Renal pelvis (tissue), 4 donors: ENCODE measurements around the gene FILIP1. TPM values are rescaled to one million over a fixed set of nuclear protein-coding genes. Genes with fewer than 3 reads are reported as not detected.

Source experiments
- DNase-seq: peaks from one replicate; pipeline ENCODE4 v3.0.0-alpha.2; 2013
- polyA plus RNA-seq, 3 donors: library from polyadenylated mRNA; unstranded; fragments of 120-200 nt; gene quantifications; one replicate each; pipeline ENCODE4 v1.2.1, GENCODE V29; 2013; ENCODE audit not compliant: insufficient read length in 3 of 3

The FILIP1 gene
- polyA plus RNA-seq, 3 donors, result 2.0 to 2.9 (median 2.2) TPM

- no peak for DNase-seq
Measured at GRCh38 chr6:75497994-75498393, 4.4 kb upstream of the FILIP1 start.

- no peak for DNase-seq
Measured at GRCh38 chr6:75495011-75495410, 1.4 kb upstream of the FILIP1 start.

DNA sequence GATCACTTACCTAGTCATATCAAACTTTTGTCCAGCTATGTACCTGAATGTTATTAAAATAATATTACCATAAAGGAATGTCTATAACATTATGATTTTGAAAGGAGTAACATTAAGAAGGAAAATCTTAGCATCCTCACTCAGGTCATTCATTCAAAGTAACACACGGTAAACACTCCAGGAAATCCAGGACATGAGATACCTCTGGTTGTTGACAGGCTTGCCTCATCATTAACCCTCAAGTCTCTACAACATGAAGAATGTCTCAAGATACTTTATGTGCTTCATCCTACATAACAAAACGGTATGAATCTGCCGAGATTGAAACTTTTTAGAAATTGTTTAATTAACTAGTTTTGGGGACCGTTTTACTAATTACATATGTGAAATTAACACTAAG lies 690 bp upstream of the FILIP1 start:
- DNase-seq, result no peak

GRCh38 chr6:75492386-75493153 lies 1.0 kb downstream of the FILIP1 start:
- no peak for DNase-seq

GRCh38 chr6:75491291-75491690 lies 2.3 kb downstream of the FILIP1 start:
- no peak for DNase-seq

- DNase-seq, result no peak
Measured at GRCh38 chr6:75490706-75491105, 2.9 kb downstream of the FILIP1 start.

GRCh38 chr6:75489025-75489424 lies 4.6 kb downstream of the FILIP1 start:
- DNase-seq, result no peak

- DNase-seq, result no peak
Measured at GRCh38 chr6:75488033-75488432, 5.6 kb downstream of the FILIP1 start.

DNA sequence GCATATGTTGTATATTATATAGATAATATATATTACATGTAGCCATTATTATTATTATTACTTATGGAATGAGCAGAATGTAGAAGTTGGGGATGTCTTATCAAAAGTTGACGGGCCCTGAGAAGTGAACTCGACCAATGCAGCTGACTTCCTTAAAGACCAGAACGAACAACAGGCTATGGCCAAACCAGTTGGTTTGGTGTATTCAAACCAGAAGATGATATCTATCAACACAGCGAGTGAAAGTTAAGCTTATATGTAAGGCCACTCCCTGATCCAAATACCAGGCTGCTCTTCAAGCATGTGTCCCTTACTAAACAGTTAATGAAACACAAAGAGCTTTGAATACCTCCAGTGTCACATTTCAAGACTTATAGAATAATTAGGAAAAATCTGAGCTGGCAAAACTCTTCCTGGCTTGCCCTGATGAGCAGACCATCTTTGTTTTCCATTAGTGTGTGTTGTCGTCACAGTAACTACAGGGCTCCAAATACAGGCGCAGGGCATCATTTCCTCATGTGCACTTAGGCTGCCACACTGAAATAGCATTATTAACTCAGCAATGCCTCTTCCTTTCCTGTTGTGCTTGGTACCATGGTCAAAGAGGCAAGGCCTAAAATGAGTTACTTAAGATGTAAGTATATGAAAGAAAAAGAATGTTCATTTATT lies 6.6 kb downstream of the FILIP1 start:
- no peak for DNase-seq

DNA sequence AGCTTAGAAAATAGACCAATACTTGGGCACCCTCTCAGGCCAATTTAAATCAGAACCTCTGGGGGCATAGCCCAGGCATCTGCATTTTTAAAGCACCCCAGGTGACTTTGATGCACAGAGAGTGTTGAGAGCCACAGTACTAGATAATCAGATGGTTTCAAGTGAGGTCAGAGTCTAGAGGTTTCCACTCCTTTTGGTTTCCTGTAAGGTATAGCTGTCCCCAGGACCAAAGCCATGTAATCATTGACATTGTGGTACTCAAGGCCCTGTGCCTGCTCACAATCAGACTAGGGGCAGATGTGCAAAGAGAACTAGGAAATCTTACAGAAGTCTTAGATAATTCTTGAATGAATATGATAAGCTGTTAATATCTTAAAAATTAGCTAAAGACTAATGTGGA lies 9.1 kb downstream of the FILIP1 start:
- no peak for DNase-seq

DNA sequence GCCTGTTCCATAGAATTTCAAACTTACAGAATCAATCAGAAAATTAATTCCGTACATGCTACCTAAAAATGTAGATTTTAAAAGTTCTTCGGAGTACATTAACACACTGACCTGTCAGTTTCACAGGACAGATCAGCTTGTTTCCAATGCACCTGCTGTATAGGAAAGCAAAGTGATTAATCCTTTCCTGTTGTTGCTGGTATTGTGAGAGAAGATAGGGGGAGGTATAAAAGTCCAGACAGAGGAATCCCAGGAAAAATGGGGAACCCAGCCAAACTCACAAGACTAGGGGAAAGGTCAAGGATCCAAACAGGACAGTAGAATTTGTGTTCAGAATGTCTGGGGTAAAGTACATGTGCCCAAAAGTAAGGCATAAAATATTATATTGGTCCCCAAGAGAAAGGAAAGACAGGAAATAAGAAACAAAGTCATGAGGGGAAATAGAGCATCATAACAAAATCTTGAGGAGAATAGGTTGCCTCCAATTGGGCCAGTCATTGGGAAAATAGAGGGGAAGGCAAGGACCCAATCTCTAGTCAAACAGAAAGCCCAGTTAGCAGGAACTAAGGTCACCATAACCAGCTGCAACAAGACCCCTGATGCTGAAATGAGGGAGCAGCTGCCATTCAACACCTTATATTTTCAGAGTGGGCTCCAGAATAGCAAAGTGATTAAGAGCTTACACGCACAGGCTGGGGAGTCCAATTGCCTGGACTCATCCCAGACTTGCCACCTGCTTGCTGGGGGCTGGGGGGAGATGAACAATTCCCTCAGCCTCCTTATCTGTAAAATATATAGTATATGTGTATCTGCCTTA lies 10.3 kb downstream of the FILIP1 start:
- no peak for DNase-seq

DNA sequence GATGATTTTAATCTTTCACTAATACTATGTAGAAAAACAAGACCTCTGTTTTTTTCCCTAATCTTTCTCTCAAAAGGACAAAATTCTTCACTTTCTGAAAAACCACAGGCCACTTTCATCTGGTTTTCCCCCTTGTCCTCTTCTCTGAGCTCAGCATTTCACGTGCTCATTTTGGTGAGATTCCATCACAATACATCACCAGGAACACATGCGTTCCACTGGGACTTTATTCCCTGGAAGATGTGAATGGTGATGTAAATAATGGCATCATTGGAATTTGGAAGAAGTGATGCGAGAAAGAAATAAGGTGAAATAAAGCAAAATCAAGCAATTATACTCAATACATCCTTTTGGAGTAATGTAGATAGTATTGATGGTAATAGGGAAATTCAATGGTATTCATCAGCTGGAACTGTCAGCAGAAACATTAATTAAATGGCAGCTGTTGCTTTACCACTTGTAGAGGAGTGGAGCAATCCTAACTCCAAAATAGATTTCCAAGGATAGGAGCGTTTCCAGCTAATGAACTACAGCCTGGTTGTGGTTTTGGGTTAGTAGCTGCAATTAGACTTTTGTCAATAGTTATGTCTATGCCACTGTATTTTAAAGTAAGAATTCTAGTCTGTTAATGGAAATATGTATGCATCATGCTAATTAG lies 11.5 kb downstream of the FILIP1 start:
- no peak for DNase-seq

DNA sequence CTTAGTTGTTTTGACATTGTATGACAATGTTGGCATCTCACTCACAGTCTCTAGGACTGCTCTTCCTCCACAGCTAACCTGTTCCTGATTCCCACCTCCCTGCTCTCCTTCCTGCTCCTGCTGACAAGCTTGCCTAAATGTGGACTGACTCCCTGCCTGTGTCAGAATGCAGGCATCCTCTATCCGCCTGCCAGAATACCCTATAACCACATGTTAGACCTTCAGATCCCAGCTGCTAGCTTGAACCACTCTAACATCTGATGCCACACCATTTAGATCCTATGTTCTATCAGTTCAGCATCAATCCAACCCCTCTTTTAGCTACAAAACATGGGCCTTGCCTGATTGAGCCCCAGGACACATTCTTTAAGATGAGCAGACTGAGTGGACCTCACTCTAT lies 12.2 kb downstream of the FILIP1 start:
- no peak for DNase-seq

- no peak for DNase-seq
Measured at GRCh38 chr6:75480425-75480824, 13.2 kb downstream of the FILIP1 start.

GRCh38 chr6:75479712-75480111 lies 13.9 kb downstream of the FILIP1 start:
- no peak for DNase-seq

DNA sequence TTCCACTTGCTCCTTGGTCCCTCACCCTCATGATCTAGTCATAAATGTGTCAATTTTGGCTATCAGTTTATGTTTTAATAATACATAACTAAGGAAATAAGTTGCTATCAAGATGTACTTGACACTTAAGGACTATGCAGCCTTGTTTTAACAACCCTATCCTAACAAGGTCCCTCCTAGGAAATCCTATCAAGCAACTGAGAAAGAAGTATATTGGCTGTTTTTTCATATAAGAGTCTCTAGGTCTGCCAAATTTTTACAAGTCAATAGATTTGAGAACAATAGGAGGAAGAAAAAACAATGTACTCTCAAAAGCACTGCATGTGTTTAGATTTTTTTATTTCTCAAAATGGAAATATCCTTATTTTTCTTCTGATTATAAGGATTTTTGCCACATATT lies 14.7 kb downstream of the FILIP1 start:
- no peak for DNase-seq

- DNase-seq, result no peak
Measured at GRCh38 chr6:75472885-75473284, 20.7 kb downstream of the FILIP1 start.

DNA sequence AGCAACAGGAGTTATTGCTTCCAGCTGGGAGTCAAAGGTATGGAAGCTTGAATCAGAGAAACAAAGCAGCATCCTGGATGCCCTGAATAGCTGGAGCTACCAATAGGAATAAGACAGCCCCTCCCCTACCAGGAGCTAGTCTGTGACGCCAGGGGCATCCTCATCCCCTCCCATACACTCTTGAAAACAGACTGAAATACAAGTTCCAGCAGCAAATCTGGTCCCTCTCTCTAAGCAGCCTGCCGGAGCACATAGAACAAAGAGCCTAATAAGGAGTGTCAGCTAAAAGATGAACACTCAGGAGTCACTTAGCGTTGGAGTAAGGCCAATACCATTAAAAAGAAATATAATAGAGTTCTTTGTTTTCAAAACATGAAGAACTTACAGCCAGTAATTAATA lies 25.6 kb downstream of the FILIP1 start:
- DNase-seq, result no peak

DNA sequence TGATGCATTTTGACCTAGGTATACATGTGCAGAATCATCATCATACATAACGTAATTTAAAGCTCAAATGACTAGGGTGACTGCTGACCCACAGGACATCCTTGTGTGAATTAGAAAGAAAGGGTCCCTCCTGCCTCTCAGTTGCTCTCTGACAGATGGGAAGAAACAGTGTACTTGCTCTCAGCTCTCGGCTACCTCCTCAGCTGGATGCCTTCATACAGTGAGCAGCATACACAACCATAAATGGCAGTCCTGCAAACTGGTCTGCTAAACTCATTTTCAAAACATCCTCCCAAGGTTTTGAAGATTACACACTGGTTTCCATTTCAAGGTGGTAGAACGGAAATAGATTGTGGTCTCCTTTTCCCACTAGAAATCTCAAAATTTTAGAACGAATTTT lies 26.3 kb downstream of the FILIP1 start:
- no peak for DNase-seq

- DNase-seq, result no peak
Measured at GRCh38 chr6:75466636-75467035, 27.0 kb downstream of the FILIP1 start.

- DNase-seq, result no peak
Measured at GRCh38 chr6:75463908-75464307, 29.7 kb downstream of the FILIP1 start.

DNA sequence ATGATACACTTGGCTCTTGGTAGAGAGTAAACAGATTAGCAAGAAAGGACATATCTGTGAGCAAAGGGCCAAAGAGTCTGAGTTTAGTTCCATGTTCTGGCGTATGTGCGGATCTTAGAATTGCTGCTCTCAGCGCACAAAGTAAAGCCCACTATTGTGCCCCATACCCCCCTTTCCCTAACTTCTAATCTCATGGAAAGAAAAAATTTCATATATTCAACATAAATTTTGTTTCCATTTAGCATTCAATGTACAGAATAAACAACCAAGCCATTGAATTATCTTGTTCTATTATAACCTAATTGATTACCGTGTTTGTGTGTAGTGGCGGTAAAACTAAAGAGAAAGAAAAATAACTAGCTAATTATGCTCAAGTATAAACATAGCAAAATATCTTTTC lies 30.5 kb downstream of the FILIP1 start:
- DNase-seq, result no peak
